Activated CD4-positive, CD25-positive, alpha-beta regulatory T cell (primary cell): ENCODE data around the gene MIPOL1.
"Not testable (repeated sequence)": the region's sequence is repeated elsewhere in the genome, so short reads cannot be mapped to it uniquely, and the experiment has no call there.

Experiments
- DNase-seq, 4 experiments: peaks; one replicate each; lab custom pipeline; 2025; lab: John Stamatoyannopoulos, UW

MIPOL1 gene

DNA sequence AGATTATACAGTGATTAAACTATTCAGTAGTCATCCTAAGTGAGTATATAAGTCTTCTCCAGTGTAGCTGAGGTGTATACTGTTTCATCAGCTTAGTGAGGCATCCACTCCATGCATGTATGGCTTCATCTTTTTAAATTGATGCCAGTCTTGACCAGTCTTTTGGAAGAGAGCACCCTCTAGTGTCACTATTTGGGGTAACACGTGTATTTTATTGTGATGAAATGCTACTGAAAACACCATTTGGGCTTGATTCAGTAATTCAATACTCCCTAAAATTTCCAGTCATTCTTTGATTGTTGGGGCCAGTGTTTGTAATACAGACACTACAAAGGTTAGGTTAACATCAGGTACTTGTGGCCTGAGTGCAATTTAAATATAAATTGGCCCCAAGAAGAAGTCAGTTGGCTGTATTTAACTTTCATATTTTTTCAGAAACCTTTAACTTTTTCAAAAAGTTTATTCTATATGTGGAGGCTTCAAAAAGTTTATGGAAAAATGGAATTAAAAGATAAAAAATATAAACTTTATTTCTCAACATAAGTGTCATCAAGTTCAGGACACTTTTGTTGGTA lies 35.3 kb downstream of the MIPOL1 start:
- DNase-seq: no peak

DNA sequence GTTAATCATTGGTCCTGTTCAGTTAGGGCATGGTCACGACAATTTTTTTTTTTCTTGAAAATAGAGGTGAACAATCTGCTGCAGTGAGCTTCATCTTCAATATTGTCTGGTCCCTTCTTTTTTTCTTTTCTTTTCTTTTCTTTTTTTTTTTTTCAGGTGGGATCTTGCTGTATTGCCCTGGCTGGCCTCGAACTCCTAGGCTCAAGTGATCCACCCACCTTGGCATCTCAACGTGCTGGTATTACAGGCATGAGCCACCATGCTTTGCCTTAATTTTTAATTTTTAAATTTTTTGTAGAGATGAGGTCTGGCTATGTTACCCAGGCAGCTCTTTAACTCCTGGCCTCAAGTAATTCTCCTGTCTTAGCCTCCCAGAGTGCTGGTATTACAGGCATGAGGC lies 36.5 kb downstream of the MIPOL1 start:
- DNase-seq: no peak

DNA sequence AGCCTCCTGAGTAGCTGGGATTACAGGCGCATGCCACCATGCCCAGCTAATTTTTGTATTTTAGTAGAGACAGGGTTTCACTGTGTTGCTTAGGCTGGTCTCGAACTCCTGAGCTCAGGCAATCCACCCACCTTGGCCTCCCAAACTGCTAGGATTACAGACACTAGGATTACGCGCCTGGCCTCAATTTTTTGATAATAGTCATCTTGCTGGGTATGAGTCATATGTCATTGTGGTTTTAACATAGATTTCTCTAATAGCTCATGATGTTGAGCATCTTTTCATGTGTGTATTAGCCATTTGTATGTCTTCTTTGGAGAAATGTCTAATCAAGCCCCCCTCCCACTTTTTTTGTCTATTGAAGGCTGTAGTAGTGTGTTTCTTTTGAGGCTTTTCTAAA lies 38.3 kb downstream of the MIPOL1 start:
- DNase-seq: not testable (repeated sequence)

DNA sequence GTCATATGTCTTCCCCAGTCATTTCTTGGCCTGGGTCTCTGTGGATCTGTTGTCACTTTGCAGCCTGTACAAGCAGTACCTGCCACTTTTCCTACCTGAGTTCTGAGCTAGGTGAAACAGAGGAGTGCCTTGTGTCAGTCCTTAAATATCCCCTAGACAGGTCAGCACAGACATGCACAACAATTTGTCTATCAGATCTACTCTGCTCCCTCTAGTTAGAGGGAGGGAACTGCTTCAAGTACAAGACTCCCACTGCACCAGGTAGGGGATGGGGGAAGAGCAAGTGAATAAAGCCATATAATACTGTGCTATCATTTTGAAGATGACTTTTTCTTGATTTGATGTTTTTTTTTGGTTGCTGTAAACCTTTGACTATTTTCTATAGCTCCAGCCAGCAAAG lies 39.4 kb downstream of the MIPOL1 start:
- DNase-seq: no peak

DNA sequence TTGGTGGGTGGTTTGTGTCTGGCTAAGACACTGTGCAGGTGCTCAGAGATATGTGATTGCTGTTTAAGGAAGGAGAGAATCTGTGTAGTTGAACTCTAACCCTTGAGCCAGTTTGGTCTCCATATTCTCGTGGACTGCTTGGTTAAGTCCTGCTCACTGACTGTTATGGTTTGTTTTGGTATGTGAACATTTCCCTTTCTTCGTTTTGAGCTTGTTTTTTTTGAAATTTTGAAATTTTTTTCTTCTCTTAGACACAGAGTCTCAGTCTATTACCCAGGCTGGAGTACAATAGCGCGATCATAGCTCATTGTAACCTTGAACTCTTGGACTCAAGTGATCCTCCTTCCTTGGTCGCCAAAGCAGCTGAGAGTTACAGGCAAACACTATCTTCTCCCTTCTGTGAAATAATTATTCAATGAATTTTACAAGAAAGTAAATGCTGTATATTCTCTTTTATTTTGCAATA lies 40.0 kb downstream of the MIPOL1 start:
- no peak for DNase-seq

DNA sequence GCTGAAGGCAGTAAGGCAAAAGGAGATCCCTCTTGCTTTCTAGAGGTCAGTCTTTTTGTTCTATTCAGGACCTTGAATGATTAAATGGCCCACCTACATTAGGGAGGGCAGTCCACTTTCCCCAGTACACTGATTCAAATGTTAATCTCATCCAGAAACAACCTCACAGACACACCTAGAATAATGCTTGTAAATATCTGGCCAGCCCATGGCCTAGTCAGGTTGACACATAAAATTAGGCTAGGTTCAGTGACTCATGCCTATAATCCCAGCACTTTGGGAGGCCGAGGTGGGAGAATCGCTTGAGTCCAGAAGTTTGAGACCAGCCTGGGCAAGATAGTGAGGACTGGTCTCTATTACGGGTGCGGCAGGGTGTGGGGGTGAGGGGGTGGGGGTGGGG lies 43.5 kb downstream of the MIPOL1 start:
- DNase-seq: no peak

DNA sequence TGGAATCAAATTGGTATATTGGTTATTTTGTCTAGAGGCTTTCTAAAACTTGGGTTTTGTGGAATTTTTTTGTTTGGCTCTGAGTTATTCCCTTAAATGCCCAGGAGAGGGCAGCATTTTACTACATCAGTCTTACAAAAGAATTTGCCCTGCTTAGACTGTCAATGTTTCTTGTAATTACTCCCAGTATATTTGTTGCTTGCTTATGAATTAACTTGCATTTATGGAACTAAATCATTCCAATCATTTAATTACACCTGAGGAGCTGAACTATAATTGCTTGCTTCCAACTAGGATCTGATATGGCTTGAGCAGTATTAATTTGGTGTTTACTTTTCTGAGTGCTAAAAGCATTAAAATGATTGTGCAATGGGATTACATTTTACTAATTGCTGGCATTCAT lies 48.7 kb downstream of the MIPOL1 start:
- DNase-seq: no peak

DNA sequence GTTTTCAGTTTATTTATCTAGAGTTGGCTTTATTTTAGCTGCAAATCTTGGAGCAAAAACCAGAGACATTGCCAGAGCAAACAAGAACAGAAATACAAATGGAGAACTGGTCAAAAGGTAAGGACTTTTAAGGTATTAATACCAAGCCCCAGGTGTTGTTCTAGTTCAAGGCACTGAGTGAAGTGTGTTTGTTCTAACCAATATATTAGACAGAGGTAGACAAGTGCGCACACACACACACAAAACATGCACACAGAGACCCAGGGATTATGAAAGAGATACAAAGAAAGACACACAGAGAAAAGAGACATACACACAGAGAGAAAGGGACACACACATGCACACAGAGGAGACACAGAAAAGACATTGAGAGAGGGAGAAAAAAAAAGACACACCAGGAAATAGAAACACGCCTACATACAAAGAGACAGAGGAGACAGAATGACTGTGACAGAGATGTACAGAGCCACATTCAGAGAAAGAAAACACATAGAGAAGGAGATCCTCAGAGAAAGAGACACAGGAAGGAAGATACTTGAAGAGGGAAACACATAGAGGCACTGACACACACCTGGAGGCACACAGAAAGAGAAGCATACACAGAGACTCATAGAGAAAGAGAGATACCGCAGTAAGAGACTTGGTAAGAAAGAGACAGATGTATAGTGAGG lies 50.2 kb downstream of the MIPOL1 start:
- no peak for DNase-seq

DNA sequence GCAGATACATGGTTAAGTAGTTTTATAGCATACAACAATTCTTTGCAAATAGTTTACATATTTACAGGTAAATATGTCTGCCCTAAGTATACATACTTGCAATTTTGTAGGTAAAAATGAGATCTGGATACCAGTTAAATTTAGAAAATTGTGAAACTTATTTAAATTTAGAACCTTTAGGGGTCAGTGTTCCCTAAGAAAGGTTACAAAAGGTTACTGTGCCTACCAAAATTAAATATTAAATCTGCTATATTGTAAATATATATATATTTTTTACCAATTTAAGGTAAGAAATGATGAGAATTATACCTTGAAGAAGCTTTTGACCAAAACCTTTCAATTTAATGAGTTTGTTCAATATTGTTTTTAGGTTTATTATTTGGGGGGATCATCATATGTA lies 54.0 kb downstream of the MIPOL1 start:
- no peak for DNase-seq

DNA sequence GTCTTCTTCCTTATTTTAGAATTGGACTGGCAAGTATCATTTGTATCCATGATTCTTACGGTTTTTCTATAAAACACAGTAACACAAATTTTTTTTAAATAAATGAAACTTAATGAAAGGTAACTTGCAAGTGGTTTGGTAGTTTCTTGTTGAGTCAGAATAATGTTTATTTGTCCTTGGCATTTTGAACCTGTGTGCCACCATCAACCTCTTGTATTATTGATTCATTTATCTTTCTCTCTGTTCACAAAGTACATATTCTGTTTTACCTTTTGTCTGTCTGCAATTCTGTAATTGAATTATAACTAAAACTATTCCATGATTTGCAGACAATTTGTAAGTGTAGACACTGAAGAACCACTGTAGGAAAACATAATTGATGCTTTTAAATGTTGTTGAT lies 54.7 kb downstream of the MIPOL1 start:
- no peak for DNase-seq

DNA sequence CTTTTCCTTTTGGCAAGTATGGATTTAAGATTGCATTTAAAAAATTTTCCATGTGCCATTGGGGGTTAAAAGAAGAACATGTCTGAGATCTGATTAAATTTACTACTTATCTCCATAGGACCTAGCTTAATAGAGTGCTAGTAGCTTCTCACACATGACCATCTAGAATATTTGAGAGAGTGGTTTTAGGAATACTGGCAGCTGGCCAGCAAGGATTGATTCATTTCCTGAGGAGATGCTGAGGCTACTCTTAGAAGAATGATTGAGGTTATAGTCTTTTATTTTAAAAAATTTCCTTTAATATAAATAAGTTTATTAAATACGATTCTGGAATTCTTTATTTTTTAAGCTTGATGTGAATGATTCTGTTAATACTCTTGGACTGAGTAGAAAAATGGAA lies 56.2 kb downstream of the MIPOL1 start:
- no peak for DNase-seq

DNA sequence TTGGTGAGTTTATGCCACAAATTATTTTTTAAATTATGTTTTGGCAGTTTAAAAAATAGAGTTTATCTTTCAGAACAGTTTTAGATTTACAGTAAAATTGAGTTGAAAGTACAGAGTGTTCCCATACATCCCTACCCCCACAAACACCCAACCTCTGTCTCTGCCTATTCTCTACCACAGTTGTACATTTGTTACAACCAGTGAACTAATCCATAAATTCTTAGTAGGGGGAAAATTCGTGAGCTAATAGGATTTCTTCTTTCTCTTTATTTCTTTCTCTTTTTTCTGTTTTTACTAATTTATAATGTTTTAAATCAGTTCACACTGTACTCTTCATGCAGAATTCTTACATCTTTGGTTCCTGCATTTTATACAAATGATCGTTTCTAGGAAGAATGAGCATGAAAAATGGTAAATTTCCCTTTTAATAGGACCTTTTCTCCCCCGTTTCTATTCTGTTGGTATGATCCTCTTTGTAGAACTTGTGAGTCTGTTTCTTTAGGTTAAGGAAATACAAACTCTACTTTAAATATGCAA lies 56.7 kb downstream of the MIPOL1 start:
- no peak for DNase-seq

DNA sequence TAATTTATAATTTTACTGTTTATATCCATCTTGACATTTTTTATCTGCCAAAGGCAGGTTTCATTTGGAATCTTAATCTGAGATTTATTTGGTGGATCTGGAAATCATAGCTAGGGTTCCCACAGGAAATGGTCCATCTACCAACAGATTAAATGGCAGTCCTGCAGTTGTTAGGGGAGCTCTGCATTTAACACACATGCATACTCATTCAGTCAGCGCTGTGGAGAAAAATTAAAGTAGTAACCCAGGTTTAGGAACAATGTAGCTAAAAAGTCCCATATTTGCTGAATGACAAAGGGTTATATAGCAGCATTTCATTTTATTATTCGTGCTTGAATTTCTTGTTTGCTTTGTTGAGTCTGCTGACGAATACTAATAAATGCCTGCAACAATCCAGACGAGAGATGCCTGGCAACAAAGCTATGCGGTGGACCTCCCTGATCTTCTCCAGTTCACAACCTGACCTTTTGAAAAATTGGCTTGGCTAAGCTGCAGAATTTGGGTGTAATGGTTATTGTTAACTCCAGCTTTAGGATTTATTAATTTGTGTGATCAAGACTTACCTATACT lies 59.8 kb downstream of the MIPOL1 start:
- DNase-seq: no peak

DNA sequence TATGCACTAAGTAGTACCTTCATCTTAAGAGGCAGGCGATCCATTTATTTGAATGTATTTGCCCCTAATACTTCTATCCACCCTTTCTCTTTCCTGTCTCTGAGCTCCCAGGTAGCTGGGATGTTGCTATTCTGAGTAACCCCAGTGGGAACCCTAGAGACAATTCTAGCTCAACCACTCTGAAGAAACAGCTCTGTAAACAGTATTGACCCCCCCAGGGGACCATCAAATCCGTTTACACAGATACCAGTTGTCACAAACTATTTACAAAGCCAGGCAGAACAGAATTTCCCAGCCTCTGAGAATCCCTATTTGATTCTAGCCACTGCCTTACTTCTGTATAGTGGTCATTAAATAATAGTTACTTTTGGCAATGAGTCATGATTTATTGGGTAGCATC lies 64.9 kb downstream of the MIPOL1 start:
- no peak for DNase-seq

DNA sequence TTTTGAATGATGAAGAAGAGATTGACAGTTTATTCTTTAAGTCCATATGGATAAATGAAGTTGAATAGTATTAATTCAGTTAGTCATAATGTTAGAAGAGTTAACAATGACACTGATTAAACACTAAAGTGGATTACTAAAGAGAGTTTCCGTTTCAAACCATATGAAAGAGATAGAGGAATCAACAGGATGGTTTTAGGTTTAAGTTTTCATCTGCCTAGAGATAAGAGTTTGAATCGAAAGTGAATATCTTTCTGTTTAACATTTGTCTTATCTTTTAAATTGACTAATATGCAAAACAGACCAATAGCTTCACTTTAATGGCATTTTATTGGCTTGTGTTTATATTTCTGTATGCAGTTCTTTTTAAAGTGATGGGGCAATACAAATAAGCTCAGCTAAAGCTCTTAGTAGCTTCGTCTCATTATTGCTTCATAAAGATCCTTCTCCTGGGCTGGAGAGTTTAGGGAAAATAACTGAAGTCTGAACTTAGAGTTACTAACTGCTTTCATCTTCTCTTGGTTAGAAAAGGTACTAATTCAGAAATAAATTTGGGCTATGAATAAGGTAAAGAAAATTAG lies 66.0 kb downstream of the MIPOL1 start:
- no peak for DNase-seq

DNA sequence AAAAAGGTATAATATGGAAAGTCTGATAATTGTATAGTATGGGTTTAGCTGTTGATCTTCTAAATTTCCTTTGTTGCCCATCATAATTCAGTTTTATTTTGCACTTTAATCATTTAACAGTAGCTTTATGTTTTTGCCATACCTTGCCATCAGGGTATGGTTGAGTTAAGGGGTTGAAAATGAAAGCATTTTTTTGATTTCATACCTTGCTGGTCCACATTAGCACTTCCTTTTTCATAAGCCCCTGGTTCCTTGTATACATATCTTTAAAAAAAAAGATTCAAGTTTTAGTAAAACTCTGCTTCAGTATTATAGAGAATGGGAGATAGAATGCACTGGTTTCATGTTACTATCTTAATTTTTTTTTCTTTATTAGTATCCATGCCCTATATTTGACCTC lies 71.1 kb downstream of the MIPOL1 start:
- DNase-seq: no peak

DNA sequence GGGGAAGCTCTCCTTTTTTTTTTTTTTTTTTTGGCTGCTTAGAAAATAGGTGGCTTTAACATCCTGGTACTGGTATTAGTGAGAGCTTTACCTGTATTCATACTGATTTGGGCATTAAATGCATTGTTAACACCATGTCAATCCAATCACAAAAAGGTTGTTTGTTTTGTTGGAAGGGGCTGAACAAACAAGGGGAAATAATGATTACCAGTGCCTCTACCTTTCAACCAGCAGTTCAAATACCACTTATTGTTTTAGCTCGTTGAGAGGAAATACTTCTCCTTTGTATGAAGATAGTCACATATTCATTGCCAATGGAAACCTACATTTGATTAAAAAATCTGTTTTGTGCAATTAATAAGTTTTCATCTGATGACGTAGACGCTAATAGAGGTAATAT lies 72.9 kb downstream of the MIPOL1 start:
- DNase-seq: no peak

DNA sequence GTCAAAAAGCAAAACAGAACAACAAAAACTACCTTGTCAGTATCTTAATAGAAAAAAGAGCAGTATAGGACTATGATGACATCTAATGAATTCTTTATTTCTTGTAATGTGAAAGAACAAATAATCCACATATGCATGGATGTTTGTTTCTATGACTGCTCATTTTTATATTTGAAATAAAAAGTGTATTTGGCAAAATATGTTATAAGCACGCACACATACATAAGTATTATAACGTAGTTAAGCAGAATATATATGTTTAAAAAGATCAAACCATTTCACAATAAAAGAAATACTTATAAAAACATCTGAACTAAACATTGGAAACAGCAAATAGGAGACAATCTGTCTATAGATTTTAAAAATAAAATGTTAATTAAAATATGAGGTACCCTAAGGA lies 74.8 kb downstream of the MIPOL1 start:
- DNase-seq: no peak

DNA sequence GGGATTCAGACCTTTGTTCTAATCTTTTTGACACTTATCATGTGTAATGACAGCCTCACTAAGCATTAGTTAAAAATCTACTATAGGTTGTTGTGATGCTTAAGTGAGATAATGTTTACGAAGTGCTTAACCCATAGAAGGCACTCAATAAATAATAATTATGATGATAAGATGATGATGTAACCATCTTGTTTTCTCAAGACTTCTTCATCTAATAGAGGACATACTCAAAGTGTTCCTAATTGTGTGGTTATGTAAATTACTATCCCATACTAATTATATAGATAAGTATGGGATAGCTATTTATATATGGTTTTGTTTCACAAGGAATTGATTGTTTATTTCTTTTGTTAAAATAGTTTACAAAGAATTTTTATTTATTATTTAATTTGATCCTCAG lies 76.9 kb downstream of the MIPOL1 start:
- DNase-seq: no peak

DNA sequence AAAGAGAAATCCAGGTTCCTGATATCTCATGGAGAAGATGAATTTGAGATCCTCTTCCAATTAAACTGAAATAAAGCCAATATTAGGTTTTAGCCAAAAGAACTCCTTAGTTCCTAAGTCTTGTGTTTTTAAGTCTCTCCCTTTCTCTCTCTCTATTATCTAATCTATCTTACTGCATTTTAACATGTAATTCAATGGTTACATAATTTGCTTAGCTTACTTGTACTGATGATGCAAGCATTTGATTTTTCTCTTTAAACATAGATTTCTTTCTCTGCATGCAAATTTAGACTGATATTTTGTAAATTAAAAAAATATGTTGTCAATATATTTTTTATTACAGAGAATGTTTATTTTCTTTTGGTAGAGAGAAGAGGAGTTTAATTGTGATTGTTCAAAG lies 78.2 kb downstream of the MIPOL1 start:
- no peak for DNase-seq

DNA sequence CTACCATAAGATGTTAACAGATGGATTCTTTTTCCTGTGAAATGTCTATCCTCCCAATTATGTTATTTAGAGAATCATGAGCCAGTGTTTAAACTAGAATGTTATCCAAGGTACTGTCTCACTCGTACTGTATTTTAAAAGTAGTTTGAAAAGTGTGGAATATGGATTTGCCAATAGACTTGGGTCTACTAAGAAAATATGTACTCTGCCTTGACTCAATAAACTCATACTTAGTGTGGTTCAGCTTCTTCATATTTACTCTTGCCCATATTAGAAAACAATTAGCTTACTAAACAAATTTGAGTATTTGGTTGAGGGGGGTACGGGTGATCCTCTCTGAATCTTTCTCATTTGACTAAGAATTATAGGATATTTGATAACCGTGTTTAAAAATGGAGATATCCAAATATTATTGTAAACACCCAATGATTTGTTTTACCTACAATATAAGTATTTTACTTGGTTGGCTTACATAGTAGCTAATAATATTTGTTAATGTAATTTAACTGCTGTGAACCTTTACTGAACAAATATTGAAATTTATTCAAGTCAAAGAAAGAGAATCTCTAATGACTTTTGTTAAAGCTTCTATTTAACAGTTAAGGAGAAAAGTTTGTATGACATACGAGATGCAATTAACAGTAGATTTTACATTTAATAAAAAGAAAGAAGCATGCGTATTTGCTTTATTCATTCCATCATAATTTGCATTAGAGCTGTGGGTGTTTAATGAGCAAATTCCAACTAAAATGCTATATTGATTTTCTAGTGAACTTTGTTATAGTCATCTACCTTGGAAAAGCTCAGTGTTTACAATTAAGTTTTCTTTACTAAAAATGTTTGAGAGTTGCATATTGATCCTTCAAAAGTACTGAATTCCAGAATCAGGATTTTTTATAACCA lies 81.2 kb downstream of the MIPOL1 start:
- DNase-seq: no peak

DNA sequence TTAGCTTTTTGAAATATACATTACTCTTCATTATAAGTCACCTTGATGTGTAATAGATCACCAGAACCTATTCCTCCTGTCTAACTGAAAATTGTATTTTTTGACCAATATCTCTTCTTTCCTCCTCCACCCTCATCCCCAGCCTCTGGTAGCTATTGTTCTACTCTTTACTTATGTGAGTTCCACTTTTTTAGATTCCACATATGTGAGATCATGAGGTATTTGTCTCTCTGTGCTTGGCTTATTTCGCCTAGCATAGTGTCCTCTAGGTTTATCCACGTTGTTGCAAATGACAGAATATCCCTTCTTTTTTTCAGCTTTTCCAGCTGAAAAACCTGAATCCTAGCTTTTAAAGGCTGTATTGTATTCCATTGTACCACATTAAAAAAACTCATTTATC lies 82.1 kb downstream of the MIPOL1 start:
- no peak for DNase-seq
